GM20000 (cell line): ENCODE data around the gene OXCT1.

Experiments used
- DNase-seq: peaks from one replicate; pipeline ENCODE4 v3.0.0; 2012; ENCODE audit warnings: low spot score
- TF ChIP-seq, protein P1 (sequence below): IDR thresholded peaks from 2 replicates; pipeline ENCODE4 v1.5.1; 2012; ENCODE audit warnings: mild to moderate bottlenecking, control low read depth; ENCODE audit errors: extremely low read depth, missing control alignments

OXCT1 gene

DNA sequence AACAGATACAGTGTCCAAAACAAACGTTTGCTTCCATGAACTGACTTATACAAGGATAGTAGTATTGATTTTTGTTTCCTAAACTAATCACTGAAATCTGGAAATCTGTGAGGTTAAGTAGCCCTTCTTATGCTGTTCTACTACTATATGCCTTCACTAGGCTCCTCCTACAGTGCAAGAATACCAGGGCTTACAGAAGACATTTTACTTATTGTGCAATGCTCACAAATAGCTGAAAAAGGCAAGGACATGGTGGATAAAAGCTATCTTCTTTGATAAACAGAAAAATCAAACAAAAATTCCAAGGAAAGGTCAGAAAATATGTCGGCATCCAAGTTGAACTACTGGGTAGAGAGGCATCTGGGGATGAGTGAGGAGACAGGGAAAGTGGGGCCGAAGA, 61.9 kb downstream of the OXCT1 start:
- TF ChIP-seq, protein P1, sequence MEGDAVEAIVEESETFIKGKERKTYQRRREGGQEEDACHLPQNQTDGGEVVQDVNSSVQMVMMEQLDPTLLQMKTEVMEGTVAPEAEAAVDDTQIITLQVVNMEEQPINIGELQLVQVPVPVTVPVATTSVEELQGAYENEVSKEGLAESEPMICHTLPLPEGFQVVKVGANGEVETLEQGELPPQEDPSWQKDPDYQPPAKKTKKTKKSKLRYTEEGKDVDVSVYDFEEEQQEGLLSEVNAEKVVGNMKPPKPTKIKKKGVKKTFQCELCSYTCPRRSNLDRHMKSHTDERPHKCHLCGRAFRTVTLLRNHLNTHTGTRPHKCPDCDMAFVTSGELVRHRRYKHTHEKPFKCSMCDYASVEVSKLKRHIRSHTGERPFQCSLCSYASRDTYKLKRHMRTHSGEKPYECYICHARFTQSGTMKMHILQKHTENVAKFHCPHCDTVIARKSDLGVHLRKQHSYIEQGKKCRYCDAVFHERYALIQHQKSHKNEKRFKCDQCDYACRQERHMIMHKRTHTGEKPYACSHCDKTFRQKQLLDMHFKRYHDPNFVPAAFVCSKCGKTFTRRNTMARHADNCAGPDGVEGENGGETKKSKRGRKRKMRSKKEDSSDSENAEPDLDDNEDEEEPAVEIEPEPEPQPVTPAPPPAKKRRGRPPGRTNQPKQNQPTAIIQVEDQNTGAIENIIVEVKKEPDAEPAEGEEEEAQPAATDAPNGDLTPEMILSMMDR, result no peak
- DNase-seq, result no peak

DNA sequence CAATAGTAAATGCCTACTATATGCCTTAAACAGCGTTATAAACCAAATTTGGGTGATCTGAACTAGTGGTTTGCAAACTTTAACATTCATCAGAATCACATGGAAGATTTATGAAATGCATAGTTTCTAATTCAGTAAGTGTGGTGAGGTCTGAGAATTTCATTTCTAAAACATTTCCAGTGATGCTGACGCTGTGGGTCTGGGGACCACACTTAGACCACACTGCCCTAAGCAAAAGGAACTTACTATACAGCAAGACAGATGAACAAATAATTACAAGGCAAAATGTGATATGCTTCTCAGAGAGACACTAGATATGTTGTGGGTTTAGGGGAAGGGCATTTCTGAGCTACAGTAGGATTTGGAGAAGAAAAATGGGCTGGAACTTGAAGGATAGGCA, 72.6 kb downstream of the OXCT1 start:
- DNase-seq, result no peak
- TF ChIP-seq, protein P1, result no peak

DNA sequence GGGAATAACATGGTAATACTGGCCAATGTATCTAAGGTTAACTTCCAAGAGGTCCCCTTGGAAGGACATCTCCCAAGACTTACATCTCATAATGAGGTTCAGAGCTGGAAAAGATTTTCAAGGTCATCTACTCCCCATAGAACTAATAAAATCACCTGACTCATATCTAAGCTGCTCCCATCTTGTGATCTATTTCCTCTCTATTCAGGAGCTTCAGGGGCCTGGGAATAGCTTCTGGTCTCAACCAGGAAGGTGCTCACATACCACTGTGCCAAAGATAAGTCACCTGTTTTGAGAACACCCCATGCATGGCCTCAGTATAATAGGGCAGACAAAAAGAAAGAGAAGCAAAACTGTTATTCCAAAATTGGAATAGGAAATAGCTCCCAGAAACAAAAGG, 74.2 kb downstream of the OXCT1 start:
- no peak for DNase-seq
- TF ChIP-seq, protein P1, result no peak

DNA sequence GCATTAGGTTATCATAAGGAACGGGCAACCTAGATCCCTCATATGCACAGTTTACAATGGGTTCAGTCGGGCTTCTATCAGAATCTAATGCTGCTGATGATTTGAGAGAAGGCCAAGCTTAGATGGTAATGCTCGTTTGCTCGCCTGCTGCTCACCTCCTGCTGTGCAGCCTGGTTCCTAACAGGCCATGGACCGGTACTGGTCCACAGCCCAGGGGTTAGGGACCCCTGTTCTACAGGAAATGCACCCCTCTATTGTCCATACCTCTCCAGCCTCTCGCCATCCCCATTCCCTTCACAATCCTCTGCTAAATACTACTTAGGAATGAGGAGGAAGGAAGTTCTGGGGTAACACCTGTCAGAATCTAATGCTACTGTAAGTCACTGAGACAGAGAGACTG, 75.1 kb downstream of the OXCT1 start:
- TF ChIP-seq, protein P1, result no peak

DNA sequence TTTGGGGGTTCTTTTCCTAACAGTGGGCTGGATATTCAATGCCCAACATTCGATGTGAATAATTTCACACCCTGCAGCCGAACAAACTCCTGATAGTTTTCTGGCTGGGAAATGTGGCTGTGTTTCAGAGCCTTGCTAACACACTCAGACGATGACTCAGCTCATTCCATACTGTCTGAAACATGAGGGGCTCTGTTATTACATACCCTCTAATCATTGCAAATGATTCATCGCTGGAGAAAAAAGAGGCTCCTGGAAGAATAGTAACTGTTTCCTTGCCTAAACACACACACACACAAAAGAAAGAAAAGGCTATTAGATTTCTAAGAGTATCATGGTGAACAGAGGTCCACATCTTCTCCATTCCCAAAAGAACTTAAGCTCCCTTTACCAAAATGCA, 75.8 kb downstream of the OXCT1 start:
- TF ChIP-seq, protein P1, result no peak
- DNase-seq, result no peak

More for the DNA sequence above, 75.1 kb downstream of the OXCT1 start:
- no peak for DNase-seq

DNA sequence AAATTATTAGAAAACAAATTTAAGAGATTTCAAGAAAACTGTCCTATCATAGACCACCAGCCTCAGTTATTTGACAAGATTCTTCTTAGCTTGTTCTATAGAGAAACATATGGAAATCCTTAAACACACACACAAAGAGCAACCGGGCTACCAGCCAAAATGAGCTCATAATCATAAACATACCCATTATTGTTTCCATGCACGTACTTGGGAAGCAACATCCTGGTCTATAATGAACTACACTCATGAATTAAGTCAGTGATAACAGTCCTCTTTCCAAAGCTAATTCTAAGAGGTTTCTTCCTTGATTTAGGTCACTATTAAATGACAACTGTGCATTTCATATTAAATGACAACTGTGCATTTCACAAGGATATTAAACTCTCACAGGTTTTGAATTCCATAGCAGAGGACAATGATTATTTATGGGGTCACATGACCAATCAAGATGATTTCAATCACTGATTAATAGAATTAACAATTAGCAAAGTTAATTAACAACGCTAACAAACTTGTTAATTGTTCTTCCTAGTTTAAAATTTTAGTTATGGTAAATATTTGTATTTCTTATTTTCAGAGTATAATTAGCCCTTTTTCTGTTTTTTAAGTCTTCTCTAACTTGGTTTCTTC, 77.0 kb downstream of the OXCT1 start:
- no peak for DNase-seq
- TF ChIP-seq, protein P1, result no peak

DNA sequence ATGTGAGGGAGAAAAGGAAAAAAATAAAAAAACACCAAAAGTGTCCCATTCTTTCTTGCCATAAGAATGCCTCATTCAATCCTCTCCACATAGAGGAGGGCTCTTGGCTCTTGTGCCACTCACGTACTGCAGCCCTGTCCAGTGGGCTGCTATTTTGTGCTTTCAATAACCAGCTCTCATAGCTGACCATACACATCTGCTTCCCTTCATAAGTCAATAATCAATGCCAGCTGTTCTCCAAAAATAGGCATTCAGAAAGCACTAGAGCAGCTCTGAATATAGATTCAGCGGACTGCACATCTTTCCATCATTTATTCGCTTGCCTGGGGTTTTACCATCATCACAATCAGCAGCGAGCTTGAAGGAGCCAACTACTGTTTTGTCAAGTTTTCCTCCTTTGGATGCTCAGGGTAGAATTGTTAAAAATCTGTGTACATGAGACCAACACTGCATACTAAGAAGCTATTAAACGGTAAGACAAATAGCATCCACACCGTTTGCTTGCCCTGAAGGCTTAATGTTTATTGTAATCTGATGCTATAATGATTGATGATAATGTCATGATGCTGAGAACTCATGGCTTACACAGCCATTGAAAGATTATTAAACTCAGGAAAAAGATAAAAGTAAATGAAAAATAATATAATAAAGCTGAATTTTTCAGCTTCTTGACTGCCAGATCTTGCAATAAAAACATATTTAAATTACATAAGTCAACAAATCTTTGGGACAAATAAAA, 80.0 kb downstream of the OXCT1 start:
- TF ChIP-seq, protein P1, result no peak

More for the DNA sequence above, 80.0 kb downstream of the OXCT1 start:
- DNase-seq, result no peak
